Epithelial cell of prostate (primary cell): Measurements from ENCODE around the gene MTMR2.
"Not testable (repeated sequence)": the region's sequence is repeated elsewhere in the genome, so short reads cannot be mapped to it uniquely, and the experiment has no call there.

Experiments
- DNase-seq: peaks from one replicate; pipeline ENCODE4 v3.0.0-alpha.2; 2011; ENCODE audit warnings: low read depth, low spot score
- H3K27ac ChIP-seq: fragments of 450-650 bp; 2 replicates; pipeline ENCODE4 v1.5.1; 2017; ENCODE audit warnings: mild to moderate bottlenecking

MTMR2 gene

DNA sequence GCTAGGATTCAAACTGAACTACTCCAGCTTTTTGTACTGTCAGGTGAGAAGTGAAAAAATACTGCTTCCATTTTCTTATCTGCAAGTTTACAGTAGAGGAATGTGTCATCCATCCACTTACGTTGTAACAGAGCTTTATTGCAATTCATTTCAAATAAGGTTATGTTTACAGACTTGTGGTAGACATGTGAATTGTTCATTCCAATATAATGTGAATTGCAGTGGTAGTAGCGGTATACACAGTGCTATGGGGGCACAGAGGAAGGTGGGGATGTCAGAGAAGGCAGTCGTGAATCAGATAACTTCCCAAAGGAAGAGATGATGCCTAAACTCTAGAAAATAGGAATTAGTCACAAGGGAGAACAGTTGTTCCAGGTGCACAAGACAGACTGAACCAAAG is 91.1 kb downstream of the MTMR2 start:
- no peak for DNase-seq
- H3K27ac ChIP-seq: peak overlapping the region; percentile 43

DNA sequence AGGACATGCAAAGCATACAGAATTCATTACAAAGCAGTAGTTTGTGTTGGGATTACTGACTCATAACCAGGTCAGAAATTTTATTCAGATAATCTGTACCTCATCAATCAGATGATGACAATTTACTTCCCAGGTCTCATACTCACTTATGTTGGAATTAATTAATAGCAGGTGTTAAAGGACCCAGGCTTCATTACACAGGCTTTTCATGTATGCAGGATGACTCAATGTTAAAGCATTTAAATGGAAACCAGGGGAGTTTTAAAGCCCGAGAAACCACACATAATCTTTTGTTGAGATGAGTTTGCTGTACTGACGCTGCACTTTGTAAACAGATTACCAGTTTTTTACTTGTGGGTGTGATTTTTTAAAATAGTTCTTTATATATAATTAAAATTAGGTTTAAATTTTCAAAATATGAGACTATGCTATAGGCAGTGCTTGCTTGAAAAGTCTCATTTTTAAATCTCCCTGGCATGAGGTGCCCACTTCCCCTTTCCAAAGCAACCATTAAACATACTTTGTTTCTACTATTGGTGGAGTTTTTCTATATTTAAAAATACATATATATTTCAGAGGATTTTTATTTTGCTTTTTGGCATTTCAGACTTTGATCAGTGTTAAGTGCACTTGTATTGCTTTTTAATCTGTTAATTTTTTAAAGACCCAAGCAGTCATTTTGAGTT is 92.6 kb downstream of the MTMR2 start:
- H3K27ac ChIP-seq: peak overlapping the region; percentile 43
- no peak for DNase-seq

DNA sequence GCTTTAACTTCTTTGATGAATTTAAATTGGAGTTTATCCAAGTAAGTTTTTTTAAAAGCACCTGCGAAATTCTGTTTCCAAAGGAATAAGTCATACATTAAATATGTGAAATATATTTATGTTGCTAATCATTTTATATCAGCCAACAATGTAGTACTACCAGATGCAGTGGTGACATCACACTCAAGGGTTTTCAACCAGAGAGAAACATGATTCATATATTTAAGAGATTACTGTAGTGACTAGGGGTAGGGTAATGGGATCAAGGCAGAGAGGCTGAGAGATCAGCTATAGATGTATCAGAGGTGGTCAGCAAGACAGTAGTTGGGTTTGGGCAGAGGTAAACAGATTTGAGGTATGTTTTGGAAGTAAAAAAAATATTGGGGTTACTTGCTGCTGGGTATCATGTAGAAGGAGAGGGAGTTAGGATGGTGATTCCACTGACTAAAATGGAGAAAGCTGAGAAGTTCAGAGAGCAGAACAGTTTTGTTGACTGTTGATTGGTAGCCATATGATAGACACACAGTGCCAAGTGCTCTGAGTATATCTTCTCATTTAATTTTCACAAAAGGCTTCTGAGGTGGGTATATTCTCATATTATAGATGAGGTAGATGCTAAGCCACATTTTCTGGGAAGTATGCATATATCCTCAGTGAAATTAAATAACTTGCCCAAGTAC is 94.2 kb downstream of the MTMR2 start:
- DNase-seq: no peak
- peak overlapping the region; percentile 43 for H3K27ac ChIP-seq

DNA sequence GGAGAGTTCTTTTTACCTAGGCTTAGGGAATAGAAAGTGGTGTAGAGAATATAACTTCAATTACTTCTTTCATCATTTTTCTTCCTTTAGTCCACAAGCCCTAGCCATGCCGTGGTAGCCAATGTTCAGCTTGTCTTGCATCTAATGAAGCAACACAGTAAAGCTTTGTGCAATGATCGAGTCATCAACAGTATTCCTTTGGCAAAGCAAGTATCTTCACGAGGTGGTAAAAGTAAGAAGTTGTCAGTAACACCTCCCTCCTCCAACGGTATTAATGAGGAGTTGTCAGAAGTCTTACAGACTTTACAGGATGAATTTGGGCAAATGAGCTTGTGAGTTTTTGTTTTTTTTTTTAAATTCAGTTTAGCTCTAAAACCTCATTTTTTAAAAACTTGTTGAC is 96.2 kb downstream of the MTMR2 start:
- peak overlapping the region; percentile 29 for H3K27ac ChIP-seq
- DNase-seq: no peak

DNA sequence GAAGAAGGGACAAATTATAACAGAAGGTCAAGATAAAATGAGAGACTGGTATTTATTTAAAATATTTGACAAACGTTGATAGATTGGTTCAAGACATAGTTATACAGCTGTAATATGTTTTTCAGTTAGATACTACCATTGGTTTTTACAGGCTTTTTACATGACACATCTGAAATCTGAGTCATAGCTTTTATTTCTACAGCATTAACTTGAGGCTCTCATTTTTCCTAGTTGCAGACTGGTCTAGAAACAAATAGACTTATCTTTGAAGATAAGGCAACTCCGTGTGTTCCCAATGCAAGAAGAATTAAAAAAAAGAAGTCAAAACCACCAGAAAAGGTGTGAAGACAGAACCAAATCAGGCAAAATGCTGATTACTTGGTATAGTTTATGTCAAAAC is 102.3 kb downstream of the MTMR2 start:
- no peak overlapping the region for H3K27ac ChIP-seq
- no peak for DNase-seq

DNA sequence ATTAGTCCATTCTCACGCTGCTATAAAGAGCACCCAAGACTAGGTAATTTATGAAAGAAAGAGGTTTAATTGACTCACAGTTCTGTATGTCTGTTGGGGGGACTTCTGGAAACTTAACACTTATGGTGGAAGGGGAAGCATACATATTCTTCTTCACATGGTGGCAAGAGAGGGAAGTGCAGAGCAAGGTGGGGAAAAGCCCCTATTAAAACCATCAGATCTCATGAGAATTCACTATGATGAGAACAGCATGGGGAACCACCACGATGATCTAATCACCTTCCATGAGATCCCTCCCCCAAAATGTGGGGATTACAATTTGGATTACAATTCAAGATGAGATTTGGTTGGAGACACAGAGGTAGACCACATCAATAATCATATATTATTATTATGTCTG is 107.9 kb downstream of the MTMR2 start:
- DNase-seq: no peak
- no peak overlapping the region for H3K27ac ChIP-seq

DNA sequence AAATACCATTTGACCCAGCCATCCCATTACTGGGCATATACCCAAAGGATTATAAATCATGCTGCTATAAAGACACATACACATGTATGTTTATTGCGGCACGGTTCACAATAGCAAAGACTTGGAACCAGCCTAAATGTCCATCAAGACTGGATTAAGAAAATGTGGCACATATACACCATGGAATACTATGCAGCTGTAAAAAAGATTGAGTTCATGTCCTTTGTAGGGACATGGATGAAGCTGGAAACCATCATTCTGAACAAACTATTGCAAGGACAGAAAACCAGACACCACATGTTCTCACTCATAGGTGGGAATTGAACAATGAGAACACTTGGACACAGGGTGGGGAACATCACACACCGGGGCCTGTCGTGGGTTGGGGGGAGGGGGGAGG is 112.9 kb downstream of the MTMR2 start:
- not testable (repeated sequence) for DNase-seq, H3K27ac ChIP-seq

DNA sequence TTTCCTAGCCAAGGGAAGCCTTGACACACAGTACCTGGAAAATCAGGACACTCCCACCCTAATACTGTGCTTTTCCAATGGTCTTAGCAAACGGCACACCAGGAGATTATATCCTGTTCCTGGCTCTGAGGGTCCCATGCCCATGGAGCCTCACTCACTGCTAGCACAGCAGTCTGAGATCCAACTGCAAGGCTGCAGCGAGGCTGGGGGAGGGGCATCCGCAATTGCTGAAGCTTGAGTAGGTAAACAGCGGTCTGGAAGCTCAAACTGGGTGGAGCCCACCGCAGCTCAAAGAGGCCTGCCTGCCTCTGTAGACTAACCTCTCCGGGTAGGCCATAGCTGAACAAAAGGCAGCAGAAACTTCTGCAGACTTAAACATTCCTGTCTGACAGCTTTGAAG is 117.4 kb downstream of the MTMR2 start:
- not testable (repeated sequence) for H3K27ac ChIP-seq, DNase-seq

DNA sequence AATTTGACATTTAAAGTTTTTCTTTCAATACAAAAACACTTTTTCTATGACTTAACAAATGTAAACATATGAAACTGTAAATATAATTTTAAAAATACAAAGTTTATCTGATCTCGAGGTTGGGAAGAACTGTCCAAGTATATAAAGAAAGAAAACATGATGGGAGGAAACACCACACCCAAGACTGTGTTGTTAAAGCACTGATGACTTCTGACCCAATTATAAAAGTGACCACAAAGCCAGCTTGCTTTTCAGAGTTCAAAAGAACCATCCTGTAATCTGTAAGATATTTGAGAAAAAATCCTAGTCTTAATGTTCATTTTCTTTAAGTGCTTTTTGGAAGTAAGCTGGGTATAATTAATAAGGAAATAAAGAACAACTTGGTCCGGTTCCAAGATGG is 118.0 kb downstream of the MTMR2 start:
- no peak for DNase-seq
- no peak overlapping the region for H3K27ac ChIP-seq

DNA sequence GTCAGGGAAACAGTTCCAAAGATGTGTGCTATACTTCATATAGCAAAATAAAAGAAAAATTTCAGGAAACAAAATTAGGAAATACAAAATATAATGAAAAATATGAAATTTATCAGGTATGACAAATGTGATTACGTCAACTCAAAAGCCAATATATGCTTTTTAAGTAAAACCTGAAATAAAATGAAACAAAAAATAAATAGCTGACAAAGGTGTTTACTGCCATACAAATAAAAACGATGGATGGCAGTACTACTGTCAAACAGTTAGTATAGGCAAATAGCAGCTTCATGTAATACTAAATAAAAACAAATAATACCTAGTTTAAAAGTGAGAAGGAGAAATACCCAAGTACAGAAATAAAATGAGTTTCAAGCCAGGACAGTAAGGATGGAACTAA is 119.9 kb downstream of the MTMR2 start:
- no peak for DNase-seq
- H3K27ac ChIP-seq: no peak overlapping the region

DNA sequence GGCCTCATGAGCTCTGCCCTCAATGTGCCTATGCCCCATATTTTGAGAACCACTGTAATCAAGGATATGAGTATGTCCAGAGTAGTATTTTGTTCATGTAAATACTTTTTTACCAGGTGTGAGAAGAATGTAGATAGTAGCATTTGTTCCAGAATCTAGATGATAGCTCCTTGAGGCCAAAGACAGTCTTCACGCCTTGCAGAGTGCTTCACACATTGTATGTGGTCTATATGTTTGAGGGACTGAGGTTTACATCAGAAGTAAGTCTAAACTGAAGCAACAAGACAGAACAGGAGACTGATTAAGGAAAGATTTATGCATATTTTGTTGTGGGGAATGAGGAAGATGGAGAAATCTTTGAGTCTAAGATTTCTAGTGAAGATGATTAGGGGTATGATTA is 121.1 kb downstream of the MTMR2 start:
- no peak overlapping the region for H3K27ac ChIP-seq
- no peak for DNase-seq

DNA sequence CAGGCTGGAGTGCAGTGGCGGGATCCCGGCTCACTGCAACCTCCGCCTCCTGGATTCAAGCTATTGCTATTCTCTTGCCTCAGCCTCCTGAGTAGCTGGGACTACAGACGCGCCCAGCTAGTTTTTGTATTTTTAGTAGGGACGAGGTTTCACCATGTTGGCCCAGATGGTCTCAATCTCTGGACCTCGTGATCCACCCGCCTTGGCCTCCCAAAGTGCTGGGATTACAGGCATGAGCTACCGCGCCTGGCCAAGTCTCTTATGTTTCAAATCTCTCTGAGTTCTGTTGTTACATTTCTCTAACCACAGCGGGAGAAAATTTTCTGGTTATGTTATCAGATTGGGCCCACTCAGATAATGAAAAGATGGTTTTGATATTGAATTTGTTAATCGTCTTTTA is 123.5 kb downstream of the MTMR2 start:
- DNase-seq: no peak
- no peak overlapping the region for H3K27ac ChIP-seq

DNA sequence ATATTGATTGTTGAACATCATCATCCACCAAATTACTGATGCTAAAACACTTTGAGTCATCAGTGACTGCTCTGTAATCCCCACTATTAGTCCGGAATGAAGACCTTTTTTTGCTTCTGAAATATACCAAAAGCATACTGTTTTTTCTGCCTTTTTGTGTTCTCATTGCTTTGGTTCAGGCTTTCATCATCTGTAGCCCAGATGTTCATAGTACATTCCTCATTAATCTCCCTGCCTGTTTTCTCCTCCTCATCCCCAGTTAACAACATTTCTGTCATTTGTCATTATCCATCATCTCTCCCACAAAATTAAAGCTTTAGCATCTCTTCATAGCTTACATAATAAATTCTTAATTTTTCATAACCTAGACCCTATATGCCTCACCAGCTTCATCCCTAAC is 124.4 kb downstream of the MTMR2 start:
- no peak overlapping the region for H3K27ac ChIP-seq
- no peak for DNase-seq

DNA sequence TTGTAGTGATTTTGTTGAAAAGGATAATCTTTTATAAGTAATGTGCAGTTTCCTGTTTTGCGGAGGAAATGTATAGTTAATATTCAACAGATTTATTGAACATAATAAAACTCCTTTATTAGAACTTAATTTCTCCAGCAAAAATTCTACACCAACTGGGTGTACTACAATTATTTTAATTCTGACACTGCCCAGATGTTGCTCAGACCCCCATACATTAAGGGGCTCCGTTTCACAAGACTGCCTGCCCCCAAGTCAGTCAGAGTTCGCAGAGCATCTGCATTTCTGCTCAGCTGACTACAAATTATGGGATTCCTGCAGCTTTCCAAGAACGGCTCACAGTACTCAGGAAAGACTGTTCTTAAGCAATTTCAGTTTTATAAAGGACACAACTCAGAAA is 127.4 kb downstream of the MTMR2 start:
- H3K27ac ChIP-seq: no peak overlapping the region
- DNase-seq: no peak

DNA sequence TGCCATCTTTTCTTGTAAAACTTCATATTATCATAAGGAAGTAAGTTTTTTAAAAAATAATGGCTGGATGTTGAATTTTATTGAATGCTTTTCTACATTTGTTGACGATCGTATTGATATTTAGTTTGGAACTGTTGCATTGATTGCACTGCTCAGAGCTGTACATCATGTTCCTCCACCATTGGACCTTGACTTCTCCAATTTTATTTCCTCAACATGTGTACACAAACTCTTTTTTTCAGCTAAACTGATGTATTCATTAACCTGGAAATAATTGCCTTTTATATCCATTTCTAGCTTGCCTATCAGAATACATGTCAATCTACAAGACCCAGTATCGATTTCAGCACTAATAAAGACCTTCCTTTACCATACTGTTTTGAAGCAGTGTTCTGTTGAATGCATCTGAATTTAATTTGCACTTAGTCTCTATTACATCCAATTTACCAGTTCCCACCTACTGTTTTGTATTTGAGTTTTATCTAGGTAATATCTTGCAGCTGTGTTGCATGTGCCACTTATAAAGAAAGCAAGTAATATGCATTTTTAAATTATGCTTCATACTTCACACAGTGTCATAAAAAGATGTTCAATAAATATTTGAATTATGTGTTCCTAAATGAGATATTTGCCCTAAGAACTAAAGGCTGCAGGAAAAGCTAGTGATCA is 128.1 kb downstream of the MTMR2 start:
- H3K27ac ChIP-seq: no peak overlapping the region
- DNase-seq: no peak

DNA sequence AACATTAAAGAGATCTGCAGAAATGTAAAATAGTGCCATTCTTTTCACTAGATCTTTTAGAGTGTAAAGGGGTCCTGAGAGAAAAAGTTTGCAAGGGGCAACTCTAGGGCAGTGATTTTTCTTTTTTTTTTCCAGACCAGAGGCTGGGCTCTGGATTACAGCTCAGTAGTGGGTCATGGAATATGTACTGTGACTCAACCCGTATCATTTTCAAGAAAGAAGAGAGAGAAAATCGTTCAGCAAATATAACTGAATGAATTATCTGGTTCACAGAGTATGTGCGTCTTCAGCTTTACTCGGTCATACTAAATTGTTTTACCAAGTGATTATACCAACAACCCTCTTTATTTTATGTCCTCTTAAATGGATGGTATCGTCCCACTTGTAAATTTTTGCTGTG is 129.8 kb downstream of the MTMR2 start:
- DNase-seq: no peak
- no peak overlapping the region for H3K27ac ChIP-seq

DNA sequence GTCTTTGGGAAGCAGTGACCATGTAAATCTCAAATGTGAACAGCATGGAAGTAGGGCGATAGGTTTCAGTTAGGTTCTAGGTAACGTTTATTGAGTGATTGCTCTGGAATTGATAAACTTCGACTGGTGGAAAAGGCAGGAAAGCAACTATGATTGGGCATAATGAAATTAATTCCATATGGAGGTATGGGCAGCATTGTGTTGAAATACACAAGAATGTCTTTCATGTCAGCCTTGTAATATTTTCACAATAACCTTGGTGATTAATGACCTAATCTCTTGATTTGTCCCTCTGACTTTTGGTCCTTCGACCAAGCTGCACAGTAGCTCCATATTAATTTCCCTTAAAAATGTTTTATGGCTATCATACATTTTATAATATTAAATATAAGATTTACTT is 130.8 kb downstream of the MTMR2 start:
- DNase-seq: no peak
- no peak overlapping the region for H3K27ac ChIP-seq

DNA sequence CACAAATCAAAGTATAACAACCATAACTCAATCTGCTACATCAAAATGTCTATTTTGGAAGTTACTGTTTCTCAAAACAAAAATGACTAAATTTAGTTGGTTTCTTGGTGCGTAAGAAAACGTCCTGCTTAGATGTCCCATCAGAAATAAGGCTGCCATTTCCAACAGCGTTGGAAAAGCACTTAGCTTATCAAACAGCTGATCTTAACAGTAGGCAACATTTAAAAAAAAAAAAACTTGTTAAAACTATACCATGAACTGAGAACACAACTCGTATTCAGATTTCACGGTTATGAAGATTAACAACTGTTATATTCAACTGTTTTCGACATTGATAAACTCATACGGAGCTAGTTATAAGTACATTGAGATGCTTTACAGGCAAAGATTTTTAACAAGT is 131.2 kb downstream of the MTMR2 start:
- no peak for DNase-seq
- no peak overlapping the region for H3K27ac ChIP-seq

DNA sequence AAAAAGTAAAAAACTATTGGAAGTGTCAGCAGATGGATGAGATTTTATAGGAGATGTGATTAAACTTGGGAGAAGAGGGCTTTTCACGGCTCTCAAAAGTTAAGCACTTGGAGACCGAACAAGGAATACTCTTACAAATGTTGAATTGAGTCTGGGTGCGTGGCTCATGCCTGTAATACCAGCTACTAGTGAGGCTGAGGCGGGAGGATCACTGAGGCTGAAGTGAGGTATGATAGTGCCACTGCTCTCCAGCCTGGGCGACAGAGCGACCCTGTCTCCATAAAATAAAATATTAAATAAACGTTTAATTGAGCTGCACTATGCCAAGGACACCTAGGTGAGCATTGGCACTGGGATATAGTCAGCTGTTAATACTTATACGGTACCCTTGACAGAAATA is 131.7 kb downstream of the MTMR2 start:
- no peak for DNase-seq
- no peak overlapping the region for H3K27ac ChIP-seq

DNA sequence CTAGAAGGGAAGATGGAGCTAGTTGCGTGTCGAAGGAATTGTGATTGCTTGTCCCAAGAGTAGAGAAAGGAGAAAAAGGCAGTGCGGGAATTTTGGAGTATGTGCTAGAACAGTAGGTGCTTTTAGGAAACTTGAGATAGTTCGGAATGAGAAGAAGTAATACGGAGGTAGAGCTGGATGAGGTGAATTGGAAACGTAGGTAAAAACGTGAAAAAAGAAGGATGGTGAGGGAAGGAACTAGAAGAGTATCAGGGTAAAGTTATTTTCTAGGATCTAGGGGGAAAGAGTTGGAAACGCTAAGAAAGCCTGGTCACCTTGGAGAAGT is 132.2 kb downstream of the MTMR2 start:
- peak overlapping the region; percentile 92 for H3K27ac ChIP-seq

DNA sequence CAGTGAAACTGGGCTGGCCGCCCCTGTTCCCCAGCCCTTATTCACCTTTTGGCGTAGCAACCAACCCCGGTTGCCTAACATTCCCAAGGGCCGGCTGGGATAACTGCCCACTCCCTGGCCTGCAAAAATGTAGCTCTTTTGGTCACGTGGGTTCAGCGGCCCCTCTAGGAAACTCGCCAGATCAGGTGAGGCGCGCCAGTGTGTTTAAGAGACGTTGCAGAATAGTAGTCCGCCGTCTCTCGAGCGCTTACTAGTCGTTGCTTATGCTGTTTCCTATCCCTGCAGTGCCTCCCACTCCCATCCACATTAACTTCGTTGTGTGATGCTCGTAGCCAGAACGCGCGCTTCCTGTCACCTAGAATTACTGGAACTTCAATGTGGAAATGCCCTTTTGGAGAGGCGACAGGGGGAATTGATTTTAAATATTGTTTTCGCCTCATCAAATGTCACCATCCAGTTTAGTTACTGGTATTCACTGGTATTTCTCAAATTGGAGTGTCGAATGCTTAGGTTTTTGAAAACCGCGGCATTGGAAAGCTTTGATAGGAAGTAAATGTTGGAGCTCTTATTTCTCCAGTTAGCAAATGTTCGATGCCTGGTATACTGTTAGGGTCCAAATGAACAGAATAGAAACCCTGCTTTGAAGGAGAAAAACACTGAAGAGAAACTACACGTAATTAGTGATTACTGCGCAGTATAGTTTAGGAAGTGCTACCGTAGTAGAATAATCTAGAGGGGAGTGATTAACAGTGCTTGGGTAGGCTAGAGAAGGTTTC is 132.8 kb downstream of the MTMR2 start:
- H3K27ac ChIP-seq: peak overlapping the region; percentile 92
- DNase-seq: no peak

More for the DNA sequence above, 132.2 kb downstream of the MTMR2 start:
- DNase-seq: no peak
